Sigmoid colon (tissue), 4 donors: ENCODE results near the gene TM9SF3.

Experiments
- POLR2A ChIP-seq, 2 donors: fragments of 450-650 bp; IDR thresholded peaks; one replicate each; pipeline ENCODE4 v1.6.1; 2016; ENCODE audit warnings: antibody characterized with exemption in 2 of 2, mild to moderate bottlenecking in 2 of 2, moderate library complexity in 2 of 2
- POLR2AphosphoS5 ChIP-seq, 4 donors: sonication (generic); formaldehyde crosslinking; IDR thresholded peaks; one replicate each; pipeline ENCODE4 v1.6.1; 2017; ENCODE audit warnings: antibody characterized with exemption in 4 of 4
- TF ChIP-seq, protein P1 (sequence below), 4 experiments: fragments of 450-650 bp in 3 of 4; fragments of 200-600 bp in 1 of 4; IDR thresholded peaks; one replicate each; pipeline ENCODE4 v1.5.1; 2016 to 2019; ENCODE audit warnings: antibody characterized with exemption in 4 of 4, mild to moderate bottlenecking in 3 of 4, moderate library complexity in 2 of 4

DNA sequence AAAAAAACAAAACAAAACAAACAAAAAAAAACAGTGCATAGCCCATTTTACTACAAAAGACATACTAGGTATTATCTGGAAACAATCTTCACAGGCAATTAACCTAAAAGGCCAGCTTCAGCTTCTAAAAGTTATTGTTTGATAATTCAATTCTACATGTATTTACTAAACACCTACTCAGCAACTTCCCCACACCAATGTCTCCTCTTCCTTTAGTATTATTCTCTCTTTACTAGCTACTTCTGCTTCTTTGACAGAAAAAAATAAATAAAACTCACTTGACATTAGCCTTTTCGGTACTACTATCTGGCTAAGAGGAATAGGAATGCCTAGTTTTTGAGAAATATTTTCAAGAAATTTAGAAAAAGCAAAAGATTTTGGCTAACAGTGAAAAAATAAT is 2.8 kb downstream of the TM9SF3 start:
- TF ChIP-seq POLR2AphosphoS5 (IDR thresholded peaks at IDR 0.05) (no peak), POLR2A (IDR thresholded peaks at IDR 0.05) (no peak)
- TF ChIP-seq, protein P1, sequence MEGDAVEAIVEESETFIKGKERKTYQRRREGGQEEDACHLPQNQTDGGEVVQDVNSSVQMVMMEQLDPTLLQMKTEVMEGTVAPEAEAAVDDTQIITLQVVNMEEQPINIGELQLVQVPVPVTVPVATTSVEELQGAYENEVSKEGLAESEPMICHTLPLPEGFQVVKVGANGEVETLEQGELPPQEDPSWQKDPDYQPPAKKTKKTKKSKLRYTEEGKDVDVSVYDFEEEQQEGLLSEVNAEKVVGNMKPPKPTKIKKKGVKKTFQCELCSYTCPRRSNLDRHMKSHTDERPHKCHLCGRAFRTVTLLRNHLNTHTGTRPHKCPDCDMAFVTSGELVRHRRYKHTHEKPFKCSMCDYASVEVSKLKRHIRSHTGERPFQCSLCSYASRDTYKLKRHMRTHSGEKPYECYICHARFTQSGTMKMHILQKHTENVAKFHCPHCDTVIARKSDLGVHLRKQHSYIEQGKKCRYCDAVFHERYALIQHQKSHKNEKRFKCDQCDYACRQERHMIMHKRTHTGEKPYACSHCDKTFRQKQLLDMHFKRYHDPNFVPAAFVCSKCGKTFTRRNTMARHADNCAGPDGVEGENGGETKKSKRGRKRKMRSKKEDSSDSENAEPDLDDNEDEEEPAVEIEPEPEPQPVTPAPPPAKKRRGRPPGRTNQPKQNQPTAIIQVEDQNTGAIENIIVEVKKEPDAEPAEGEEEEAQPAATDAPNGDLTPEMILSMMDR (IDR thresholded peaks at IDR 0.05): no peak
